SW 1271 (cell line): ENCODE measurements around the gene RNASEL.
"Not testable (repeated sequence)": the region's sequence is repeated elsewhere in the genome, so short reads cannot be mapped to it uniquely, and the experiment has no call there.

Experiments
- DNase-seq, 2 experiments: peaks; one replicate each; lab custom pipeline; 2025; lab: John Stamatoyannopoulos, UW

Gene RNASEL

GRCh38 chr1:182563095-182563494, 26.0 kb downstream of the RNASEL start:
- DNase-seq = no peak

DNA sequence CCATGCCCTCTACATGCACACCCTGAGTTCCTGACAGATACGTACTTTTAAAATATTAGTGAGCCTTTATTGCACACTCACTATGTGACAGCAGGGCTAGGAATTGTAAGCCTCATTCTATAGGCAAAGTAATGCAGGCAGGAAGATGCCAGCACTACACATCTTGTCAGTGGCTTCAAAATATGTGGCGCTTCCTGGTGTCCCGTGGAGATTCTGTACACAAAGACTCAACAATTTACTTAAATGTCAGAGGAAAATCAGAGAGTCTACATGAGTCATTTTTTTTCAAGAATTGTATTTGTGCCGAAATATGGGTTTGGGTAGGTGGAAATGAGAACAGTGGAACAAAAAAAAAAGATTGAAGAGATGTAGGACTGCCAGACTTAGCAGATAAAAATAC, 27.6 kb downstream of the RNASEL start:
- DNase-seq = no peak

DNA sequence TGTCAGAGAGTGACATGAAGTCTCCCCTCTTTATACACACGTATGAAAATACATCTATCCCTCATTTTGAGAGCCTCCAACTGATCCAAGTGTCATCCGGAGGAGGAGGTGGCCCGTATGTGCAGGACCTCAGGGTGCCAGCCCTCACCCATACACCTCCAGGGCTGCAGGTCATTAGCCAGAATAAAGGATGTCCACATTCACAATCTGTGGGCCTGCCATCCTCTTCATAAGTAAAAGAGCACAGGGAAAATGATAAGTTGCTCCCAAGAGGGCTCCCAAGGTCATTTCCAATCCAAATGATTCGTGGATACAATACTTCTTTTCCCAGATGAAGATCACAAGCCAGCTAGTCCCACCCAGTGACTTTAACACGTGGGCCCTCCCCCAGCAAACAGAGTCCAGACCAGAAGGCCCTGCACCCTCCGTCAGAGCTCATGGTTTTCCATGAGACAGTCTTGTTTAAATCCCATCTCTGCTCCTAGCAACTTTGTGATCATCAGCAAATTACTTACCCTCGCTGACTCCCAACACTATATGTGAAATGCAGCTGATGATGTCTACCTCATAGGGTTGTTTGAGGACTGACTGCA, 28.6 kb downstream of the RNASEL start:
- DNase-seq = no peak

DNA sequence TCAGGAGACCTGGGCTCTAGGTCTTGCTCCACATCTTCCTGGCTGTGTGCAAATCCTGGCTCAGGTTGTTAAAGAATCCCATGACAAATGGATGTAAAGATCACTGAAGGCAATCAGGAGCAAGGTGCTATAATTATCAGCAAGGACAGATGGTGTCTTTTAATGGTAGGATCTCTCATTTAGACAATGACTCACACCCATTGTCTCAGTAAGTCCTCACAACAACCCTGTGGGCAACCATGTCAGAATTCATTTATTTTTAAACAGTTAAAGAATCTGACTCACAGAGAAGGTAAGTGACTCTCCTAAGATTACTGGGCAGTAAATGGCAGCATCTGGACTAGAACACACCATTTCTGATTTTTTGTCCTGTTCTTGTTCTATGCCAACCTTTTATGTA, 32.8 kb downstream of the RNASEL start:
- no peak for DNase-seq

DNA sequence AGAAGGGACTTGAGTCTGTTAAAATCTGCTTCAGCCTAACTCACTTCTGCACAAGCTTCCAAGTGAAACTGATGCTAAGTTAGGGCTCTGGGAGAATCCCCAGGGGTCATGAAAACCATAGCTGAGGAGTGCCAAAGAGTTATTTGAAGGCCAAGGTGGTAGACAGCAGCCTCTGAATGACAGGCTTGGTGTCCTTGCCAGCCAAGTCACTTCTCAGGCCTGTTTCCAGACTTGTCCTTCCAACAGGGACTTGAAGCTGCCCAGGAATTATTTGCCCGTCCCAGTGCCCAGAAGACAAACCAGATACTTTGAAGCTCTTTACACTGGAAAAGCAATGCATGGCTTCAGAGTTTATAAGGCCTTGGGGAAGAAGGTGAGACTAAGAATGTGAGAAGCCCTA, 33.6 kb downstream of the RNASEL start:
- no peak for DNase-seq

DNA sequence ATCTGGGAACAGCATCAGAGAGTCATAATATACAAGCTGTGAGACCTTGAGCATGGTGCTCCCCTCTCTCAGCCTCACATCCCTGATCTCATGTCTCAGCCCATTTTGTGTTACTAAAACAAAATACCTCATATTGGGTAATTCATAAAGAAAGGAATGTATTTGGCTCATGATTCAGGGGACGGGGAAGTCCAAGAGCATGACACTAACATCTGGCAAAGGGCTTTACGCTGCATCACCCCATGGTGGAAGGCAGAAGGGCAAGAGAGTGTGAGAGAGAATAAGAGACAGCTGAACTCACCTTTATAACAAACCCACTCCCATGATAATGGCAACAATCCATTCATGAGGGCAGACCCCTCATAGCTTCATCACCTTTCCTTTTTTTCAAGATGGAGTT, 36.5 kb downstream of the RNASEL start:
- no peak for DNase-seq

DNA sequence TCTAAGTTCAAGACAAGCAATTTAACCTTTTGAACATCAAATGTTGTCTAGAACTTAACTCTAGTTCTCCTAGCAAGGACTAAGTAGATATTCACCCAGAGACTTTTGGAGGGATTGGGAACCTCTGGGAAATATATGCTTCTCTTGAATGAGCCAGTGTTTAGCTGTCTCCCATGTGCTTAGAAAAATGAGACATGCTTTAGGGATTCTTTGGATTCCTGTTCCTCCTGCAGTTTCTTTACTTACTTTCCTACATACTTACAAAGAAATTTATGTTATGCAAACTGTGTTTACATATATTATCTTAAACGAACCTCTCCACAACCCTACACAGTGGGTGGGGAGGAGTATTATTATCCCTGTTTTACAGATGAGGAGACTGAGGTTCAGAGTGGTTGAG, 39.2 kb downstream of the RNASEL start:
- no peak for DNase-seq

DNA sequence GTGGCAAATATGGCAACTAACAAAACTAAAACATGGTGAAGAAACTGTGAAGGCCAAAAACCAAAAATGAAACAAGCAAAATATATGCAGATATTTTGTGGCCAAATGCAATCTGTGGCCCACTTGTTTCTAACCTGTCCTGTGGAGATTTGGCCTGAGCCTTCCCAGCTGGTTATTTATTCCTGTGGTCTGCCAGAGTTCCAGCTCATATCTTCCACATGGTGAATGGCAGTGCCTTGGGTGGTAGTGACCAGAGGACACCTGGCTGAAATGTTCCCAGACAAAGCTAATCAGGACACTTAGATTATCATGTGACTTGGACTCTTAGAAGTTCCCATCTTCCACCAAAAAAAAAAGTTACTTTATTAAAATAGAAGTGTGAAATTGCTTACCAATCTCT, 39.7 kb downstream of the RNASEL start:
- no peak for DNase-seq

- no peak for DNase-seq
These were observed 55.2 kb downstream of the RNASEL start for GRCh38 chr1:182533896-182534295.

GRCh38 chr1:182528206-182528605, 60.9 kb downstream of the RNASEL start:
- not testable (repeated sequence) for DNase-seq

DNA sequence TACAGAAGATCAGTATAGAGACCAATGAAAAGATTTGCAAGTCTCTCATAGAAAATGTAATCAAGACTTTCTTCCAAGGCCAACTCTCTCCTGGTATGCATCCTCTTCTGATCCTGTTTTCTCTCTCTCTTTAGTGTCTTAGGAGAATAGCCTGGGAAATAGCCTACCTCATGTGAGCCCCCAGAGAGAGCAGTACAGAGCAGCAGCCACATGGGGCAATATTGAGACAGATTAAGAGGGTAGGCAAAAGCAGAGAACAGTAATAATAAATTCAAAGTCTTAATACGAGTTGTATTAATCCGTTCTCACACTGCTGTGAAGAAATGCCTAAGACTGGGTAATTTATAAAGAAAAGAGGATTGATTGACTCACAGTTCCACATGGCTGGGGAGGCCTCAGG, 61.4 kb downstream of the RNASEL start:
- DNase-seq = no peak

- DNase-seq = no peak
These were observed 63.7 kb downstream of the RNASEL start for GRCh38 chr1:182525342-182525741.
